HepG2 (cell line): Measurements from ENCODE around the gene TST. TPM values are rescaled to one million over a fixed set of nuclear protein-coding genes. Genes with fewer than 3 reads are reported as not detected.

Source experiments
- CREBL2 ChIP-seq: sonication (generic); formaldehyde crosslinking; IDR thresholded peaks from 2 replicates; pipeline ENCODE4 v1.8.1; 2023; ENCODE audit warnings: missing genetic modification reagents, mild to moderate bottlenecking, borderline replicate concordance
- ELF1 ChIP-seq: sonication (generic); formaldehyde crosslinking; IDR thresholded peaks from 2 replicates; pipeline ENCODE4 v1.4.0; 2020; ENCODE audit warnings: missing genetic modification reagents
- FOXC1 ChIP-seq: sonication (generic); formaldehyde crosslinking; IDR thresholded peaks from 2 replicates; pipeline ENCODE4 v1.8.0; 2022; ENCODE audit warnings: mild to moderate bottlenecking, missing genetic modification reagents, borderline replicate concordance
- IRF9 ChIP-seq: sonication (generic); formaldehyde crosslinking; IDR thresholded peaks from 2 replicates; pipeline ENCODE4 v1.8.0; 2022; ENCODE audit warnings: missing genetic modification reagents, mild to moderate bottlenecking, borderline replicate concordance
- JARID2 ChIP-seq: sonication (generic); formaldehyde crosslinking; IDR thresholded peaks from 2 replicates; pipeline ENCODE4 v1.8.1; 2023; ENCODE audit warnings: missing genetic modification reagents, inconsistent platforms; ENCODE audit not compliant: insufficient replicate concordance
- KDM2A ChIP-seq: sonication (generic); formaldehyde crosslinking; IDR thresholded peaks from 2 replicates; pipeline ENCODE4 v1.4.0; 2020; ENCODE audit warnings: low read depth, missing genetic modification reagents, borderline replicate concordance
- MLXIP ChIP-seq: sonication (generic); formaldehyde crosslinking; IDR thresholded peaks from 2 replicates; pipeline ENCODE4 v1.9.0; 2021; ENCODE audit warnings: missing genetic modification reagents, borderline replicate concordance
- PAXIP1 ChIP-seq: sonication (generic); formaldehyde crosslinking; conservative IDR thresholded peaks from 2 replicates; pipeline ENCODE4 v1.4.0; 2020; ENCODE audit warnings: mild to moderate bottlenecking, missing genetic modification reagents, moderate library complexity
- POLR2A ChIP-seq, 2 experiments: IDR thresholded peaks; 2 replicates each; pipeline ENCODE4 v1.6.1; 2011; ENCODE audit warnings: low read depth in 2 of 2, low read length in 2 of 2, mild to moderate bottlenecking in 1 of 2, moderate library complexity in 1 of 2; ENCODE audit not compliant: insufficient read depth in 1 of 2
- SMARCE1 ChIP-seq: fragments of 450-650 bp; IDR thresholded peaks from 2 replicates; pipeline ENCODE4 v1.6.1; 2017; ENCODE audit warnings: borderline replicate concordance
- SNRNP70 ChIP-seq: fragments of 200-400 bp; formaldehyde crosslinking; IDR thresholded peaks from 2 replicates; pipeline ENCODE4 v1.6.1; 2017; ENCODE audit warnings: mild to moderate bottlenecking, low read depth, low read length, moderate library complexity
- ZFAT ChIP-seq: sonication (generic); formaldehyde crosslinking; conservative IDR thresholded peaks from 2 replicates; pipeline ENCODE4 v1.8.1; 2023; ENCODE audit warnings: missing genetic modification reagents, inconsistent platforms
- ZNF337 ChIP-seq: sonication (generic); formaldehyde crosslinking; IDR thresholded peaks from 2 replicates; pipeline ENCODE4 v1.5.1; 2020; ENCODE audit warnings: missing genetic modification reagents, low read depth, mild to moderate bottlenecking, borderline replicate concordance
- ZNF382 ChIP-seq: sonication (generic); formaldehyde crosslinking; IDR thresholded peaks from 2 replicates; pipeline ENCODE4 v1.5.0; 2020; ENCODE audit warnings: missing genetic modification reagents, mild to moderate bottlenecking, borderline replicate concordance
- ZNF503 ChIP-seq: sonication (generic); formaldehyde crosslinking; IDR thresholded peaks from 2 replicates; pipeline ENCODE4 v1.4.0; 2020; ENCODE audit warnings: missing genetic modification reagents
- ZNF530 ChIP-seq: sonication (generic); formaldehyde crosslinking; IDR thresholded peaks from 2 replicates; pipeline ENCODE4 v1.5.0; 2020; ENCODE audit warnings: low read depth, mild to moderate bottlenecking, missing genetic modification reagents
- ZNF550 ChIP-seq: sonication (generic); formaldehyde crosslinking; IDR thresholded peaks from 2 replicates; pipeline ENCODE4 v1.4.0; 2020; ENCODE audit warnings: mild to moderate bottlenecking, missing genetic modification reagents, borderline replicate concordance
- ZNF569 ChIP-seq: sonication (generic); formaldehyde crosslinking; IDR thresholded peaks from 2 replicates; pipeline ENCODE4 v1.5.0; 2020; ENCODE audit warnings: mild to moderate bottlenecking, missing genetic modification reagents, moderate library complexity, borderline replicate concordance
- ZNF572 ChIP-seq: sonication (generic); formaldehyde crosslinking; IDR thresholded peaks from 2 replicates; pipeline ENCODE4 v1.5.1; 2020; ENCODE audit warnings: mild to moderate bottlenecking, missing genetic modification reagents
- ZNF709 ChIP-seq: sonication (generic); formaldehyde crosslinking; IDR thresholded peaks from 2 replicates; pipeline ENCODE4 v1.5.0; 2020; ENCODE audit warnings: mild to moderate bottlenecking, missing genetic modification reagents
- ZNF746 ChIP-seq: sonication (generic); formaldehyde crosslinking; IDR thresholded peaks from 2 replicates; pipeline ENCODE4 v1.8.0; 2022; ENCODE audit warnings: mild to moderate bottlenecking, missing genetic modification reagents
- polyA plus RNA-seq, 8 experiments: library from polyadenylated mRNA; depleted of rRNA in 3 of 8; stranded (reverse) in 7 of 8; unstranded in 1 of 8; fragments of >200 nt; fragmentation: Illumina TruSeq in 4 of 8; extraction: Trizol in 4 of 8; gene quantifications; 2 replicates each; pipeline versions ENCODE4 v1.2.1 to v1.2.3, GENCODE V29; 2011 to 2016; ENCODE audit warnings: low read depth in 4 of 8, missing spikeins in 1 of 8, mixed read lengths in 1 of 8; ENCODE audit not compliant: insufficient read depth in 1 of 8
- total RNA-seq, 5 experiments: library from RNA; depleted of rRNA; stranded (reverse); fragments of >200 nt; fragmentation: Illumina TruSeq; extraction: Trizol; gene quantifications; 2 replicates each; pipeline ENCODE4 v1.2.3, GENCODE V29; 2016; ENCODE audit warnings: low read depth in 1 of 5

TST gene
- total and polyA plus RNA-seq, 2 of the 13 experiments (the other 11 are each of a cell fraction or from before 2014, with no cell fraction given): 44.6 to 63.6 TPM

- TF ChIP-seq ZNF746 (CRISPR knock-in tag) (no peak), FOXC1 (CRISPR knock-in tag) (peak; percentile 24; the same call in 1 of the 2 replicates), POLR2A (IDR thresholded peaks at IDR 0.05; ENCODE audit: insufficient read depth in 1 of 2, low read depth in 2 of 2, low read length in 2 of 2) (no peak), ZNF503 (CRISPR knock-in tag) (no peak), ZNF337 (CRISPR knock-in tag) (no peak), SNRNP70 (no peak), MLXIP (CRISPR knock-in tag) (no peak), ZNF530 (CRISPR knock-in tag) (no peak), ZNF569 (CRISPR knock-in tag) (no peak), ZNF550 (CRISPR knock-in tag) (no peak), ZNF382 (no peak), ZNF709 (CRISPR knock-in tag) (no peak), JARID2 (CRISPR knock-in tag) (no peak), CREBL2 (no peak), KDM2A (no peak), ZFAT (CRISPR knock-in tag) (no peak), PAXIP1 (no peak), SMARCE1 (no peak), IRF9 (CRISPR knock-in tag) (no peak), ZNF572 (CRISPR knock-in tag) (no peak), ELF1 (CRISPR knock-in tag) (no peak)
Observed at GRCh38 chr22:37043209-37043827, 24.1 kb upstream of the TST start (continued).
